Measurements from ENCODE around the gene LAMA3. TPM values are rescaled to one million over a fixed set of nuclear protein-coding genes. Genes with fewer than 3 reads are reported as not detected.

Gene LAMA3
- polyA plus RNA-seq, 6 donors from 2014 or later = 0.07 to 0.45 TPM; not detected in 4

GRCh38 chr18:23835091-23835490 is 145.8 kb downstream of the LAMA3 start:
- ATAC-seq (ENCODE audit: low read depth in 2 of 2) (no peak), DNase-seq (no peak)
- H3K36me3 Mint-ChIP-seq = no peaks in the 10 kb centered on the region
- no peak overlapping the region for H3K27ac Mint-ChIP-seq
- H3K9me3 Mint-ChIP-seq = no peaks in the 10 kb centered on the region
- H3K4me3 Mint-ChIP-seq = no peak overlapping the region
- H3K4me1 Mint-ChIP-seq = peaks cover 0 to 21% (median 0%) of the 10 kb centered on the region in 3 donors
- H3K27me3 Mint-ChIP-seq = no peaks in the 10 kb centered on the region

- H3K27me3 Mint-ChIP-seq = no peaks in the 10 kb centered on the region
- H3K27ac Mint-ChIP-seq = peak overlapping the region in 1 of 6 donors; percentile 7
- H3K36me3 Mint-ChIP-seq = no peaks in the 10 kb centered on the region
- ATAC-seq (ENCODE audit: low read depth in 2 of 2) (no peak), DNase-seq (no peak)
- H3K9me3 Mint-ChIP-seq = no peaks in the 10 kb centered on the region
- no peak overlapping the region for H3K4me3 Mint-ChIP-seq
- H3K4me1 Mint-ChIP-seq = peaks cover 0 to 21% (median 0%) of the 10 kb centered on the region in 3 donors
These were observed 146.3 kb downstream of the LAMA3 start for GRCh38 chr18:23835506-23835905.

GRCh38 chr18:23837591-23837990 is 148.3 kb downstream of the LAMA3 start:
- H3K4me3 Mint-ChIP-seq = no peak overlapping the region
- H3K27ac Mint-ChIP-seq = peak overlapping the region in 1 of 6 donors; percentile 45
- no peaks in the 10 kb centered on the region for H3K9me3 Mint-ChIP-seq
- no peak for DNase-seq
- no peaks in the 10 kb centered on the region for H3K27me3 Mint-ChIP-seq
- peaks cover 0 to 21% (median 0%) of the 10 kb centered on the region in 3 donors for H3K4me1 Mint-ChIP-seq
- ATAC-seq (ENCODE audit: low read depth in 2 of 2) = peak; percentile 98 to 99
- H3K36me3 Mint-ChIP-seq = no peaks in the 10 kb centered on the region

GRCh38 chr18:23838233-23838632 is 149.0 kb downstream of the LAMA3 start:
- Mint-ChIP-seq H3K36me3 (no peaks in the 10 kb centered on the region), H3K27ac (peak overlapping the region in 4 of 6 donors; percentile 45 to 79 (median 67)), H3K4me1 (peaks cover 4 to 21% (median 5%) of the 10 kb centered on the region in 3 donors), H3K27me3 (peaks cover 0 to 6% (median 0%) of the 10 kb centered on the region in 3 donors), H3K9me3 (no peaks in the 10 kb centered on the region), H3K4me3 (peak overlapping the region in 3 of 8 donors; percentile 0 to 47 (median 32))
- DNase-seq (no peak), ATAC-seq (ENCODE audit: low read depth in 2 of 2) (no peak)

GRCh38 chr18:23838801-23839366 is 149.6 kb downstream of the LAMA3 start:
- Mint-ChIP-seq H3K4me1 (peaks cover 9 to 21% (median 11%) of the 10 kb centered on the region in 3 donors), H3K27ac (peak overlapping the region in 3 of 6 donors; percentile 40 to 54 (median 43)), H3K36me3 (no peaks in the 10 kb centered on the region), H3K4me3 (peak overlapping the region in 2 of 8 donors; percentile 16 to 22), H3K27me3 (peaks cover 0 to 12% (median 0%) of the 10 kb centered on the region in 3 donors), H3K9me3 (no peaks in the 10 kb centered on the region)
- DNase-seq = no peak
- no peak for ATAC-seq (ENCODE audit: low read depth in 2 of 2)

- Mint-ChIP-seq H3K27ac (peak overlapping the region in 1 of 6 donors; percentile 80), H3K4me3 (no peak overlapping the region), H3K36me3 (no peaks in the 10 kb centered on the region), H3K9me3 (no peaks in the 10 kb centered on the region), H3K4me1 (peaks cover 9 to 16% (median 11%) of the 10 kb centered on the region in 3 donors), H3K27me3 (peaks cover 0 to 12% (median 0%) of the 10 kb centered on the region in 3 donors)
- ATAC-seq (ENCODE audit: low read depth in 2 of 2) = no peak
- DNase-seq = no peak
These were observed 153.1 kb downstream of the LAMA3 start for GRCh38 chr18:23842305-23842704.

GRCh38 chr18:23844991-23845680 is 155.9 kb downstream of the LAMA3 start:
- Mint-ChIP-seq H3K27ac (peak overlapping the region in 1 of 6 donors; percentile 52), H3K9me3 (no peaks in the 10 kb centered on the region), H3K36me3 (no peaks in the 10 kb centered on the region), H3K4me1 (peaks cover 2 to 11% (median 9%) of the 10 kb centered on the region in 3 donors), H3K4me3 (no peak overlapping the region), H3K27me3 (peaks cover 0 to 12% (median 0%) of the 10 kb centered on the region in 3 donors)
- ATAC-seq (ENCODE audit: low read depth in 2 of 2) (no peak), DNase-seq (no peak)

GRCh38 chr18:23845988-23846630 is 156.9 kb downstream of the LAMA3 start:
- H3K27ac Mint-ChIP-seq = no peak overlapping the region
- H3K4me1 Mint-ChIP-seq = peaks cover 6 to 11% (median 9%) of the 10 kb centered on the region in 3 donors
- H3K9me3 Mint-ChIP-seq = no peaks in the 10 kb centered on the region
- H3K36me3 Mint-ChIP-seq = no peaks in the 10 kb centered on the region
- H3K4me3 Mint-ChIP-seq = no peak overlapping the region
- ATAC-seq (ENCODE audit: low read depth in 2 of 2) (no peak), DNase-seq (no peak)
- H3K27me3 Mint-ChIP-seq = peaks cover 0 to 12% (median 0%) of the 10 kb centered on the region in 3 donors

- Mint-ChIP-seq H3K4me3 (peak overlapping the region in 1 of 8 donors; percentile 57), H3K36me3 (no peaks in the 10 kb centered on the region), H3K9me3 (no peaks in the 10 kb centered on the region), H3K4me1 (peaks cover 20 to 24% (median 21%) of the 10 kb centered on the region in 3 donors), H3K27ac (peak overlapping the region in 1 of 6 donors; percentile 27), H3K27me3 (peaks cover 0 to 12% (median 0%) of the 10 kb centered on the region in 3 donors)
- DNase-seq (no peak), ATAC-seq (ENCODE audit: low read depth in 2 of 2) (no peak)
These were observed 158.2 kb downstream of the LAMA3 start for GRCh38 chr18:23847321-23847986.

- Mint-ChIP-seq H3K27ac (no peak overlapping the region), H3K36me3 (no peaks in the 10 kb centered on the region), H3K4me1 (peaks cover 21 to 36% (median 22%) of the 10 kb centered on the region in 3 donors), H3K4me3 (no peak overlapping the region), H3K9me3 (no peaks in the 10 kb centered on the region), H3K27me3 (no peaks in the 10 kb centered on the region)
- ATAC-seq (ENCODE audit: low read depth in 2 of 2) (no peak), DNase-seq (no peak)
These were observed 159.9 kb downstream of the LAMA3 start for GRCh38 chr18:23849141-23849540.

GRCh38 chr18:23850215-23850614 is 161.0 kb downstream of the LAMA3 start:
- Mint-ChIP-seq H3K27me3 (no peaks in the 10 kb centered on the region), H3K27ac (no peak overlapping the region)
- DNase-seq = no peak

GRCh38 chr18:23851470-23852002 is 162.3 kb downstream of the LAMA3 start:
- ATAC-seq (ENCODE audit: low read depth in 2 of 2) (no peak), DNase-seq (no peak)
- H3K27me3 Mint-ChIP-seq = no peaks in the 10 kb centered on the region
- no peak overlapping the region for H3K4me3 Mint-ChIP-seq
- H3K9me3 Mint-ChIP-seq = no peaks in the 10 kb centered on the region
- peaks cover 22 to 37% (median 28%) of the 10 kb centered on the region in 3 donors for H3K4me1 Mint-ChIP-seq
- H3K36me3 Mint-ChIP-seq = no peaks in the 10 kb centered on the region
- peak overlapping the region; percentile 24 to 94 (median 67) for H3K27ac Mint-ChIP-seq

More at GRCh38 chr18:23850215-23850614, 161.0 kb downstream of the LAMA3 start:
- no peak for ATAC-seq (ENCODE audit: low read depth in 2 of 2)
- H3K36me3 Mint-ChIP-seq = no peaks in the 10 kb centered on the region
- peaks cover 22 to 36% (median 23%) of the 10 kb centered on the region in 3 donors for H3K4me1 Mint-ChIP-seq
- H3K4me3 Mint-ChIP-seq = no peak overlapping the region
- no peaks in the 10 kb centered on the region for H3K9me3 Mint-ChIP-seq
